ENCODE measurements around the gene GOLM1. TPM values are rescaled to one million over a fixed set of nuclear protein-coding genes. Genes with fewer than 3 reads are reported as not detected.

GOLM1 gene
- total RNA-seq, 1 donor from 2014 or later = 126 TPM

DNA sequence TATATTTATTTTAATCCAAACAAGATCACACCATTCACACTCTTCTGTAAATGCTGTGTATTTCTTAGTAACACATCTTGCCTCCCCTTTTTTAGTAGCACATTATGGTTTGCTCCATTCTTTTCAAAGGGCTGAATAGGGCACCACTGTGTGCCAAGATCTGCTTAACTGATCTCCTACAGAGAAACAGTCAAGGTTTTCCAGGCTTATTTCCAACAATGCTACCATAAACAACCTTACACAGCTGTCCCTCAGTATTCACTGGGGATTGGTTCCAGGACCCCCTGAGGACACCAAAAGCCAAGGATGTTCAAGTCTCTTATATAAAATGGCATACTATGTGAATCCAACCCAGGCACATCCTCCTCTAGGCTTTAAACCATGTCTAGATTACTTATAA is 16.5 kb downstream of the GOLM1 start:
- H3K79me2 ChIP-seq (ENCODE audit: insufficient read depth, low read length) = no peaks in the 10 kb centered on the region
- DNase-seq (ENCODE audit: low read depth) = peak; percentile 41
- no peak overlapping the region for H3K4me3 ChIP-seq (ENCODE audit: insufficient read depth, low read depth, low read length)
- H3K27ac ChIP-seq (ENCODE audit: low read depth, low read length) = no peak overlapping the region
- H2AFZ ChIP-seq (ENCODE audit: low read depth, low read length) = no peak overlapping the region
- TF ChIP-seq CTCF (IDR thresholded peaks at IDR 0.05; ENCODE audit: insufficient read depth, low read depth, low read length) (no peak), EZH2 (IDR thresholded peaks at IDR 0.05; ENCODE audit: insufficient read depth, low read length) (no peak)
- no peak overlapping the region for H3K4me2 ChIP-seq (ENCODE audit: low read length)
- H3K36me3 ChIP-seq (ENCODE audit: insufficient read depth, low read length) = peaks cover 6% of the 10 kb centered on the region
- peaks cover 21% of the 10 kb centered on the region for H4K20me1 ChIP-seq (ENCODE audit: insufficient read depth, low read length)
- no peak overlapping the region for H3K9ac ChIP-seq (ENCODE audit: low read length)
- peaks cover 2% of the 10 kb centered on the region for H3K9me3 Mint-ChIP-seq (ENCODE audit: unreplicated experiment)
- no peaks in the 10 kb centered on the region for H3K27me3 Mint-ChIP-seq (ENCODE audit: low read depth, unreplicated experiment)
- peaks cover 12% of the 10 kb centered on the region for H3K4me1 ChIP-seq (ENCODE audit: insufficient read depth, low read length)
- no peak for FAIRE-seq
- no peaks in the 10 kb centered on the region for H3K27me3 ChIP-seq (ENCODE audit: insufficient read depth, low read length)
- H3K9me3 ChIP-seq (ENCODE audit: insufficient read depth, low read depth, low read length) = no peaks in the 10 kb centered on the region
- H3K4me3 Mint-ChIP-seq (ENCODE audit: unreplicated experiment) = no peak overlapping the region
- H3K4me1 Mint-ChIP-seq (ENCODE audit: low read depth, unreplicated experiment) = peaks cover 17% of the 10 kb centered on the region
- peaks cover 4% of the 10 kb centered on the region for H3K36me3 Mint-ChIP-seq (ENCODE audit: low read depth, unreplicated experiment)
- no peak overlapping the region for H3K27ac Mint-ChIP-seq (ENCODE audit: unreplicated experiment)

DNA sequence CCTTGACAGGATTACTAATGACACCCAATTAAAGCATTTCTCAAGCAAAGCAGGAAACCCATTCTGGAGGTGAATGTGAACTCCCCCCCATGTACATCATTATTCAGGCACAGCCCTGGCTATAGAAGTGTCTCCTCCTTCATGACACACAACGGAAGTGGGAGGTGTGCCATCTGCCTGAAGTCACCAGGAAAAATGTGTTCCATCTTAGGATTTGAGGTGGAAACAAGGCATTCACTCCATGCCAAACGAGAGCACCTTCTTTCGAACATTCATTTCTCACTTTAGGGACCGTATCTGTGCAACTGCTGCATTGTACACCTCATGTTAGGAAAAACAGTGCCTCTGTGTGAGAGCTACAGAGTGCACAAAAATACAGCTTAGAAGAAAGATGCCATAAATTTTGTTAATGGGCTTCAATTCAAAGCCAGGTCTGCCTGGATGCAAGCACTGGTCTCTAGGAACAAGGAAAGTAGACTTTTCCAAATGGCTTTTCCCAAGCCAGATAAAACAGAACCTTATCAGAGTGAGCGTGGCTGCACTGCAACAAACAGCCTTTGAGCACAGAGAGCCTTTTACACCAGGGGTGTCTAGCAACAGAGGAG is 19.4 kb downstream of the GOLM1 start:
- Histone ChIP-seq H4K20me1 (ENCODE audit: insufficient read depth, low read length) (peaks cover 19% of the 10 kb centered on the region), H3K36me3 (ENCODE audit: insufficient read depth, low read length) (peaks cover 6% of the 10 kb centered on the region), H3K79me2 (ENCODE audit: insufficient read depth, low read length) (no peaks in the 10 kb centered on the region), H3K4me2 (ENCODE audit: low read length) (peak overlapping the region; percentile 62), H3K27me3 (ENCODE audit: insufficient read depth, low read length) (no peaks in the 10 kb centered on the region), H3K4me3 (ENCODE audit: insufficient read depth, low read depth, low read length) (no peak overlapping the region), H2AFZ (ENCODE audit: low read depth, low read length) (no peak overlapping the region), H3K27ac (ENCODE audit: low read depth, low read length) (peak overlapping the region; percentile 8), H3K9me3 (ENCODE audit: insufficient read depth, low read depth, low read length) (no peaks in the 10 kb centered on the region), H3K9ac (ENCODE audit: low read length) (peak overlapping the region; percentile 3), H3K4me1 (ENCODE audit: insufficient read depth, low read length) (peaks cover 12% of the 10 kb centered on the region)
- Mint-ChIP-seq H3K4me3 (ENCODE audit: unreplicated experiment) (no peak overlapping the region), H3K27ac (ENCODE audit: unreplicated experiment) (no peak overlapping the region), H3K4me1 (ENCODE audit: low read depth, unreplicated experiment) (peaks cover 27% of the 10 kb centered on the region), H3K27me3 (ENCODE audit: low read depth, unreplicated experiment) (no peaks in the 10 kb centered on the region), H3K36me3 (ENCODE audit: low read depth, unreplicated experiment) (peaks cover 6% of the 10 kb centered on the region), H3K9me3 (ENCODE audit: unreplicated experiment) (no peaks in the 10 kb centered on the region)
- FAIRE-seq (no peak), DNase-seq (ENCODE audit: low read depth) (peak; percentile 80)
- TF ChIP-seq EZH2 (IDR thresholded peaks at IDR 0.05; ENCODE audit: insufficient read depth, low read length) (no peak), CTCF (IDR thresholded peaks at IDR 0.05; ENCODE audit: insufficient read depth, low read depth, low read length) (no peak)

GRCh38 chr9:86079421-86079831 is 19.9 kb downstream of the GOLM1 start:
- H2AFZ ChIP-seq (ENCODE audit: low read depth, low read length) = peak overlapping the region; percentile 32
- no peaks in the 10 kb centered on the region for H3K9me3 ChIP-seq (ENCODE audit: insufficient read depth, low read depth, low read length)
- H3K9me3 Mint-ChIP-seq (ENCODE audit: unreplicated experiment) = no peaks in the 10 kb centered on the region

More at GRCh38 chr9:86079421-86079831, 19.9 kb downstream of the GOLM1 start:
- Histone ChIP-seq H3K4me3 (ENCODE audit: insufficient read depth, low read depth, low read length) (no peak overlapping the region), H3K36me3 (ENCODE audit: insufficient read depth, low read length) (peaks cover 6% of the 10 kb centered on the region), H3K9ac (ENCODE audit: low read length) (peak overlapping the region; percentile 22), H3K79me2 (ENCODE audit: insufficient read depth, low read length) (no peaks in the 10 kb centered on the region), H3K27me3 (ENCODE audit: insufficient read depth, low read length) (no peaks in the 10 kb centered on the region), H4K20me1 (ENCODE audit: insufficient read depth, low read length) (peaks cover 18% of the 10 kb centered on the region), H3K4me1 (ENCODE audit: insufficient read depth, low read length) (peaks cover 12% of the 10 kb centered on the region), H3K4me2 (ENCODE audit: low read length) (peak overlapping the region; percentile 62), H3K27ac (ENCODE audit: low read depth, low read length) (peak overlapping the region; percentile 8)
- no peak for FAIRE-seq
- peak; percentile 86 for DNase-seq (ENCODE audit: low read depth)
- Mint-ChIP-seq H3K4me1 (ENCODE audit: low read depth, unreplicated experiment) (peaks cover 31% of the 10 kb centered on the region), H3K27me3 (ENCODE audit: low read depth, unreplicated experiment) (no peaks in the 10 kb centered on the region), H3K27ac (ENCODE audit: unreplicated experiment) (no peak overlapping the region), H3K4me3 (ENCODE audit: unreplicated experiment) (no peak overlapping the region), H3K36me3 (ENCODE audit: low read depth, unreplicated experiment) (peaks cover 10% of the 10 kb centered on the region)
- TF ChIP-seq CTCF (IDR thresholded peaks at IDR 0.05; ENCODE audit: insufficient read depth, low read depth, low read length) (no peak), EZH2 (IDR thresholded peaks at IDR 0.05; ENCODE audit: insufficient read depth, low read length) (no peak)
